ENCODE results near the gene KIF15.

KIF15 gene

GRCh38 chr3:44880284-44880683 lies 118.7 kb downstream of the KIF15 start:
- DNase-seq, result no peak

GRCh38 chr3:44883213-44883955 lies 121.8 kb downstream of the KIF15 start:
- DNase-seq, result no peak

GRCh38 chr3:44883999-44884431 lies 122.4 kb downstream of the KIF15 start:
- no peak for DNase-seq

- DNase-seq, result no peak
These were observed 124.0 kb downstream of the KIF15 start for GRCh38 chr3:44885618-44886017.

GRCh38 chr3:44886561-44886960 lies 125.0 kb downstream of the KIF15 start:
- no peak for DNase-seq

- no peak for DNase-seq
These were observed 125.5 kb downstream of the KIF15 start for GRCh38 chr3:44887101-44887500.

GRCh38 chr3:44890258-44890657 lies 128.7 kb downstream of the KIF15 start:
- no peak for DNase-seq

GRCh38 chr3:44890852-44891251 lies 129.3 kb downstream of the KIF15 start:
- no peak for DNase-seq

- no peak for DNase-seq
These were observed 131.1 kb downstream of the KIF15 start for GRCh38 chr3:44892689-44893088.

GRCh38 chr3:44893097-44893496 lies 131.5 kb downstream of the KIF15 start:
- no peak for DNase-seq

GRCh38 chr3:44894485-44894884 lies 132.9 kb downstream of the KIF15 start:
- no peak for DNase-seq

GRCh38 chr3:44896440-44896839 lies 134.8 kb downstream of the KIF15 start:
- no peak for DNase-seq

- no peak for DNase-seq
These were observed 138.2 kb downstream of the KIF15 start for GRCh38 chr3:44899683-44900367.

GRCh38 chr3:44902628-44903027 lies 141.0 kb downstream of the KIF15 start:
- DNase-seq, result no peak
